HepG2 (cell line): ENCODE results near the gene EXTL1. TPM values are rescaled to one million over a fixed set of nuclear protein-coding genes. Genes with fewer than 3 reads are reported as not detected.

Experiments
- NCOA2 ChIP-seq: sonication (generic); formaldehyde crosslinking; IDR thresholded peaks from 2 replicates; pipeline ENCODE4 v1.8.0; 2022; ENCODE audit warnings: inconsistent platforms
- SIN3A ChIP-seq: IDR thresholded peaks from 2 replicates; pipeline ENCODE4 v1.6.1; 2011; ENCODE audit warnings: low read depth, mild to moderate bottlenecking, control low read depth, low read length, borderline replicate concordance
- SIX1 ChIP-seq: sonication (generic); formaldehyde crosslinking; IDR thresholded peaks from 2 replicates; pipeline ENCODE4 v1.4.0; 2020; ENCODE audit warnings: missing genetic modification reagents, borderline replicate concordance
- SOX5 ChIP-seq: IDR thresholded peaks from 2 replicates; pipeline ENCODE4 v1.6.1; 2016; ENCODE audit warnings: borderline replicate concordance
- ZBTB43 ChIP-seq: sonication (generic); formaldehyde crosslinking; conservative IDR thresholded peaks from 2 replicates; pipeline ENCODE4 v1.4.0; 2020; ENCODE audit warnings: missing genetic modification reagents
- ZC3H13 ChIP-seq: sonication (generic); formaldehyde crosslinking; IDR thresholded peaks from 2 replicates; pipeline ENCODE4 v1.8.1; 2023; ENCODE audit warnings: mild to moderate bottlenecking, missing genetic modification reagents, moderate library complexity
- ZMAT3 ChIP-seq: sonication (generic); formaldehyde crosslinking; conservative IDR thresholded peaks from 2 replicates; pipeline ENCODE4 v1.7.0; 2021; ENCODE audit warnings: missing genetic modification reagents
- ZNF382 ChIP-seq: sonication (generic); formaldehyde crosslinking; IDR thresholded peaks from 2 replicates; pipeline ENCODE4 v1.5.0; 2020; ENCODE audit warnings: missing genetic modification reagents, mild to moderate bottlenecking, borderline replicate concordance
- ZNF501 ChIP-seq: sonication (generic); formaldehyde crosslinking; IDR thresholded peaks from 2 replicates; pipeline ENCODE4 v1.5.1; 2020; ENCODE audit warnings: mild to moderate bottlenecking, moderate library complexity, missing genetic modification reagents
- ZNF746 ChIP-seq: sonication (generic); formaldehyde crosslinking; IDR thresholded peaks from 2 replicates; pipeline ENCODE4 v1.8.0; 2022; ENCODE audit warnings: mild to moderate bottlenecking, missing genetic modification reagents
- polyA plus RNA-seq, 8 experiments: library from polyadenylated mRNA; depleted of rRNA in 3 of 8; stranded (reverse) in 7 of 8; unstranded in 1 of 8; fragments of >200 nt; fragmentation: Illumina TruSeq in 4 of 8; extraction: Trizol in 4 of 8; gene quantifications; 2 replicates each; pipeline versions ENCODE4 v1.2.1 to v1.2.3, GENCODE V29; 2011 to 2016; ENCODE audit warnings: low read depth in 4 of 8, missing spikeins in 1 of 8, mixed read lengths in 1 of 8; ENCODE audit not compliant: insufficient read depth in 1 of 8
- total RNA-seq, 5 experiments: library from RNA; depleted of rRNA; stranded (reverse); fragments of >200 nt; fragmentation: Illumina TruSeq; extraction: Trizol; gene quantifications; 2 replicates each; pipeline ENCODE4 v1.2.3, GENCODE V29; 2016; ENCODE audit warnings: low read depth in 1 of 5
- TF ChIP-seq, protein P1 (sequence below): sonication (generic); formaldehyde crosslinking; IDR thresholded peaks from 2 replicates; pipeline ENCODE4 v1.4.0; 2020; ENCODE audit warnings: mild to moderate bottlenecking, missing genetic modification reagents

The EXTL1 gene
- total and polyA plus RNA-seq, 2 of the 13 experiments (the other 11 are each of a cell fraction or from before 2014, with no cell fraction given): 0.35 to 1.0 TPM

DNA sequence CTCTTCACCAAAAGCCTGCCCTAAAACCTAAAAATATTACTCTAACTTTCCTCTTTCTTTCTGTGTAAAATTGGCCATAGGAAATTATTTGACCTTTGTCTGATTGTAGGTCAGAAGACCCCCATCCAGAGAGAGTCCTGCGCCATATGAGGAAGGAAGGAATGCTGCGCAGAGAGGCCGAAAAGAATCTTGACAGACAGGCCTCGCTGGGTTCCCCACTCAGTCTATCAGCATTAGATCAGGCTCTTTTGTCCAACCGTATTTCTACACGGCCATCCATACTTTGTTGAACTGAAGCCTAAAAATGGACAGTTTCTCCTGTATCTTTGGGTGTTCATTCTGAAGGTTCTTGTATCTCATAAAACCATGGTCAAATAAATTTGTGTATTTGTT lies 28.7 kb downstream of the EXTL1 start (continued):
- TF ChIP-seq ZC3H13 (CRISPR knock-in tag) (no peak), ZBTB43 (CRISPR knock-in tag) (no peak), SOX5 (CRISPR knock-in tag) (no peak), ZNF746 (CRISPR knock-in tag) (no peak), ZNF501 (CRISPR knock-in tag) (no peak), SIX1 (CRISPR knock-in tag) (no peak), NCOA2 (CRISPR knock-in tag) (no peak), ZNF382 (no peak), SIN3A (no peak), ZMAT3 (CRISPR knock-in tag) (no peak)
- TF ChIP-seq, protein P1, sequence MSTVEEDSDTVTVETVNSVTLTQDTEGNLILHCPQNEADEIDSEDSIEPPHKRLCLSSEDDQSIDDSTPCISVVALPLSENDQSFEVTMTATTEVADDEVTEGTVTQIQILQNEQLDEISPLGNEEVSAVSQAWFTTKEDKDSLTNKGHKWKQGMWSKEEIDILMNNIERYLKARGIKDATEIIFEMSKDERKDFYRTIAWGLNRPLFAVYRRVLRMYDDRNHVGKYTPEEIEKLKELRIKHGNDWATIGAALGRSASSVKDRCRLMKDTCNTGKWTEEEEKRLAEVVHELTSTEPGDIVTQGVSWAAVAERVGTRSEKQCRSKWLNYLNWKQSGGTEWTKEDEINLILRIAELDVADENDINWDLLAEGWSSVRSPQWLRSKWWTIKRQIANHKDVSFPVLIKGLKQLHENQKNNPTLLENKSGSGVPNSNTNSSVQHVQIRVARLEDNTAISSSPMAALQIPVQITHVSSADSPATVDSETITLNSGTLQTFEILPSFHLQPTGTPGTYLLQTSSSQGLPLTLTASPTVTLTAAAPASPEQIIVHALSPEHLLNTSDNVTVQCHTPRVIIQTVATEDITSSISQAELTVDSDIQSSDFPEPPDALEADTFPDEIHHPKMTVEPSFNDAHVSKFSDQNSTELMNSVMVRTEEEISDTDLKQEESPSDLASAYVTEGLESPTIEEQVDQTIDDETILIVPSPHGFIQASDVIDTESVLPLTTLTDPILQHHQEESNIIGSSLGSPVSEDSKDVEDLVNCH (CRISPR knock-in tag): no peak
